ENCODE data around the gene MFAP4. TPM values are rescaled to one million over a fixed set of nuclear protein-coding genes. Genes with fewer than 3 reads are reported as not detected.

The MFAP4 gene
- total RNA-seq, 1 donor = 89.6 TPM

- TF ChIP-seq CTCF (IDR thresholded peaks at IDR 0.05; ENCODE audit: insufficient read depth, low read length) = no peak
- no peak overlapping the region for H3K4me3 ChIP-seq (ENCODE audit: low read depth, low read length)
- DNase-seq (ENCODE audit: low read depth) = no peak
These were observed 38.2 kb downstream of the MFAP4 start for GRCh38 chr17:19348806-19349205.

GRCh38 chr17:19348081-19348650 lies 38.8 kb downstream of the MFAP4 start:
- no peak overlapping the region for H3K4me3 ChIP-seq (ENCODE audit: low read depth, low read length)
- no peak for DNase-seq (ENCODE audit: low read depth)
- TF ChIP-seq CTCF (IDR thresholded peaks at IDR 0.05; ENCODE audit: insufficient read depth, low read length) = no peak

GRCh38 chr17:19347323-19348080 lies 39.5 kb downstream of the MFAP4 start:
- DNase-seq (ENCODE audit: low read depth) = no peak
- no peak for TF ChIP-seq CTCF (IDR thresholded peaks at IDR 0.05; ENCODE audit: insufficient read depth, low read length)
- H3K4me3 ChIP-seq (ENCODE audit: low read depth, low read length) = no peak overlapping the region

- H3K4me3 ChIP-seq (ENCODE audit: low read depth, low read length) = no peak overlapping the region
- no peak for TF ChIP-seq CTCF (IDR thresholded peaks at IDR 0.05; ENCODE audit: insufficient read depth, low read length)
These were observed 40.4 kb downstream of the MFAP4 start for GRCh38 chr17:19346351-19347255.

GRCh38 chr17:19345486-19346350 lies 41.3 kb downstream of the MFAP4 start:
- TF ChIP-seq CTCF (IDR thresholded peaks at IDR 0.05; ENCODE audit: insufficient read depth, low read length) = no peak
- no peak overlapping the region for H3K4me3 ChIP-seq (ENCODE audit: low read depth, low read length)
- no peak for DNase-seq (ENCODE audit: low read depth)

More at GRCh38 chr17:19346351-19347255, 40.4 kb downstream of the MFAP4 start:
- peak; percentile 93 for DNase-seq (ENCODE audit: low read depth)

GRCh38 chr17:19345067-19345460 lies 41.9 kb downstream of the MFAP4 start:
- no peak overlapping the region for H3K4me3 ChIP-seq (ENCODE audit: low read depth, low read length)
- TF ChIP-seq CTCF (IDR thresholded peaks at IDR 0.05; ENCODE audit: insufficient read depth, low read length) = no peak
- no peak for DNase-seq (ENCODE audit: low read depth)

Data from fibroblast of the aortic adventitia (primary cell).